GM12891 (cell line): ENCODE measurements around the gene SNX15.

Source experiments
- POLR2A ChIP-seq: IDR thresholded peaks from 2 replicates; pipeline ENCODE4 v1.6.1; 2011; ENCODE audit warnings: low read depth, low read length, control low read depth
- POLR2AphosphoS5 ChIP-seq: IDR thresholded peaks from 2 replicates; pipeline ENCODE4 v1.6.1; 2011; ENCODE audit warnings: low read depth, low read length, control low read depth
- POU2F2 ChIP-seq: IDR thresholded peaks from 2 replicates; pipeline ENCODE4 v1.6.1; 2011; ENCODE audit warnings: low read depth, mild to moderate bottlenecking, control low read depth, low read length, moderate library complexity

GRCh38 chr11:65069217-65069616 is 42.0 kb downstream of the SNX15 start:
- TF ChIP-seq POLR2A (no peak), POU2F2 (no peak), POLR2AphosphoS5 (no peak)
